SK-N-SH (cell line): ENCODE results near the gene GLB1L3. TPM values are rescaled to one million over a fixed set of nuclear protein-coding genes. Genes with fewer than 3 reads are reported as not detected.
"Not testable (repeated sequence)": the region's sequence is repeated elsewhere in the genome, so short reads cannot be mapped to it uniquely, and the experiment has no call there.

Experiments
- CTCF ChIA-PET: fragments of 300-600, 350-600 bp; formaldehyde crosslinking; extraction: SDS; loops from one replicate; lab custom pipeline; 2021; lab: Yijun Ruan, JAX
- POLR2A ChIA-PET: fragments of 350-600 bp; sonication (Branson Sonifier 250); formaldehyde crosslinking; extraction: SDS; loops from one replicate; lab custom pipeline; 2020; ENCODE audit warnings: antibody characterized with exemption, inconsistent platforms; lab: Yijun Ruan, JAX
- DNase-seq: peaks from one replicate; pipeline ENCODE4 v3.0.0; 2012
- H2AFZ ChIP-seq: fragments of 200-600 bp; sonication (generic); 2 replicates; pipeline ENCODE4 v1.8.1; 2016; ENCODE audit warnings: antibody characterized with exemption, mild to moderate bottlenecking, low read depth
- H3F3A ChIP-seq: fragments of 200-600 bp; sonication (generic); replicated peaks from 2 replicates; pipeline ENCODE3; 2016; ENCODE audit warnings: antibody characterized with exemption, mild to moderate bottlenecking; ENCODE audit not compliant: insufficient read depth
- H3K27ac ChIP-seq, 2 experiments: fragments of 200-500 bp in 1 of 2; fragments of 200-600 bp in 1 of 2; sonication (Bioruptor generic) in 1 of 2; sonication (generic), shearing (Covaris generic) in 1 of 2; 2 replicates each; pipeline versions ENCODE4 v1.5.1 to v1.6.1; 2014 to 2016; ENCODE audit warnings: low read depth in 2 of 2, inconsistent platforms in 1 of 2, low read length in 1 of 2, mild to moderate bottlenecking in 1 of 2, mixed read lengths in 1 of 2
- H3K27me3 ChIP-seq: fragments of 200-600 bp; sonication (generic), shearing (Covaris generic); 2 replicates; pipeline ENCODE4 v1.6.1; 2016; ENCODE audit warnings: mixed run types; ENCODE audit not compliant: insufficient read depth
- H3K36me3 ChIP-seq, 2 experiments: fragments of 200-500 bp in 1 of 2; fragments of 200-600 bp in 1 of 2; sonication (Bioruptor generic) in 1 of 2; sonication (generic) in 1 of 2; replicated peaks in 1 of 2; 2 replicates each; pipeline versions ENCODE3 to v1.5.1; 2014 to 2016; ENCODE audit warnings: low read length in 1 of 2, mild to moderate bottlenecking in 1 of 2; ENCODE audit not compliant: insufficient read depth in 2 of 2, control insufficient read depth in 1 of 2
- H3K4me1 ChIP-seq, 2 experiments: fragments of 200-500 bp in 1 of 2; fragments of 200-600 bp in 1 of 2; sonication (Bioruptor generic) in 1 of 2; sonication (generic), shearing (Covaris generic) in 1 of 2; 2 replicates each; pipeline versions ENCODE4 v1.5.1 to v1.6.1; 2014 to 2016; ENCODE audit warnings: low read depth in 1 of 2, low read length in 1 of 2, mixed run types in 1 of 2; ENCODE audit not compliant: insufficient read depth in 2 of 2, control insufficient read depth in 1 of 2
- H3K4me2 ChIP-seq: fragments of 200-600 bp; sonication (generic), shearing (Covaris generic); 2 replicates; pipeline ENCODE4 v1.6.1; 2017; ENCODE audit warnings: mixed run types
- H3K4me3 ChIP-seq, 2 experiments: fragments of 200-500 bp in 1 of 2; fragments of 200-600 bp in 1 of 2; sonication (Bioruptor generic) in 1 of 2; sonication (generic), shearing (Covaris generic) in 1 of 2; 2 replicates each; pipeline versions ENCODE4 v1.5.1 to v1.8.1; 2014 to 2016; ENCODE audit warnings: low read depth in 2 of 2, inconsistent platforms in 1 of 2, low read length in 1 of 2, mild to moderate bottlenecking in 1 of 2, mixed read lengths in 1 of 2, moderate library complexity in 1 of 2
- H3K79me2 ChIP-seq: fragments of 200-600 bp; sonication (generic); 2 replicates; pipeline ENCODE4 v1.8.1; 2017; ENCODE audit warnings: mild to moderate bottlenecking; ENCODE audit not compliant: insufficient read depth
- H3K9ac ChIP-seq: fragments of 200-600 bp; sonication (generic); 2 replicates; pipeline ENCODE4 v1.6.1; 2017; ENCODE audit warnings: mixed run types
- H3K9me2 ChIP-seq: fragments of 200-600 bp; sonication (generic); 2 replicates; pipeline ENCODE4 v1.6.1; 2017; ENCODE audit warnings: mixed run types
- H3K9me3 ChIP-seq: fragments of 200-600 bp; sonication (generic); 2 replicates; pipeline ENCODE4 v1.6.1; 2017; ENCODE audit warnings: mixed run types, mild to moderate bottlenecking, moderate library complexity
- H4K20me1 ChIP-seq: fragments of 200-600 bp; sonication (generic); 2 replicates; pipeline ENCODE4 v1.6.1; 2017; ENCODE audit warnings: mild to moderate bottlenecking, mixed run types; ENCODE audit not compliant: insufficient read depth
- CHD2 ChIP-seq: fragments of 150-350 bp; IDR thresholded peaks from 2 replicates; pipeline ENCODE4 v1.6.1; 2018; ENCODE audit warnings: low read length; ENCODE audit not compliant: partially characterized antibody
- EZH2phosphoT487 ChIP-seq: fragments of 200-600 bp; sonication (generic); IDR thresholded peaks from 2 replicates; pipeline ENCODE4 v1.6.1; 2017; ENCODE audit warnings: low read depth, mixed run types, mild to moderate bottlenecking, antibody characterized with exemption, moderate library complexity, borderline replicate concordance
- GATA2 ChIP-seq: sonication (generic); formaldehyde crosslinking; IDR thresholded peaks from 2 replicates; pipeline ENCODE4 v1.5.0; 2020; ENCODE audit warnings: mild to moderate bottlenecking, missing genetic modification reagents
- RAD21 ChIP-seq: IDR thresholded peaks from 2 replicates; pipeline ENCODE4 v1.6.1; 2012; ENCODE audit warnings: mild to moderate bottlenecking, low read length
- RCOR1 ChIP-seq: fragments of 150-350 bp; IDR thresholded peaks from 2 replicates; pipeline ENCODE4 v1.6.1; 2017; ENCODE audit warnings: antibody characterized with exemption, low read length
- RFX5 ChIP-seq: IDR thresholded peaks from 2 replicates; pipeline ENCODE4 v1.6.1; 2012; ENCODE audit warnings: mild to moderate bottlenecking, improper control_type of control experiment, low read length
- RXRA ChIP-seq: IDR thresholded peaks from 2 replicates; pipeline ENCODE4 v1.4.0; 2012; ENCODE audit warnings: low read depth, mild to moderate bottlenecking, borderline replicate concordance
- SMC3 ChIP-seq: IDR thresholded peaks from 2 replicates; pipeline ENCODE4 v1.6.1; 2012; ENCODE audit warnings: low read depth, low read length, improper control_type of control experiment
- YY1 ChIP-seq: IDR thresholded peaks from 2 replicates; pipeline ENCODE4 v1.4.0; 2012; ENCODE audit warnings: low read depth, mild to moderate bottlenecking
- WGBS: methylation state at CpG from one replicate; pipeline ENCODE4 v1.1.6; 2017; ENCODE audit warnings: low lambda C conversion rate; 5-methylcytosine and 5-hydroxymethylcytosine counted together
- polyA plus RNA-seq, 3 experiments: library from polyadenylated mRNA; depleted of rRNA; stranded (reverse); fragments of >200 nt; gene quantifications; 2 replicates each; pipeline ENCODE4 v1.2.3, GENCODE V29; 2012
- TF ChIP-seq, protein P1 (sequence below): IDR thresholded peaks from 2 replicates; pipeline ENCODE4 v1.4.0; 2012; ENCODE audit warnings: low read depth, borderline replicate concordance
- TF ChIP-seq, protein P2 (sequence below): fragments of 150-350 bp; IDR thresholded peaks from 2 replicates; pipeline ENCODE4 v1.6.1; 2016; ENCODE audit warnings: mild to moderate bottlenecking, low read depth, low read length
- TF ChIP-seq, protein P3 (sequence below): IDR thresholded peaks from 2 replicates; pipeline ENCODE4 v1.6.1; 2012; ENCODE audit warnings: mild to moderate bottlenecking, low read depth, low read length, moderate library complexity
- TF ChIP-seq, protein P4 (sequence below): fragments of 150-350 bp; IDR thresholded peaks from 2 replicates; pipeline ENCODE4 v1.6.1; 2017; ENCODE audit warnings: antibody characterized with exemption, low read length, low read depth, borderline replicate concordance

The GLB1L3 gene
- polyA plus RNA-seq, 1 of the 3 experiments (the other 2 are of a cell fraction): not detected

DNA sequence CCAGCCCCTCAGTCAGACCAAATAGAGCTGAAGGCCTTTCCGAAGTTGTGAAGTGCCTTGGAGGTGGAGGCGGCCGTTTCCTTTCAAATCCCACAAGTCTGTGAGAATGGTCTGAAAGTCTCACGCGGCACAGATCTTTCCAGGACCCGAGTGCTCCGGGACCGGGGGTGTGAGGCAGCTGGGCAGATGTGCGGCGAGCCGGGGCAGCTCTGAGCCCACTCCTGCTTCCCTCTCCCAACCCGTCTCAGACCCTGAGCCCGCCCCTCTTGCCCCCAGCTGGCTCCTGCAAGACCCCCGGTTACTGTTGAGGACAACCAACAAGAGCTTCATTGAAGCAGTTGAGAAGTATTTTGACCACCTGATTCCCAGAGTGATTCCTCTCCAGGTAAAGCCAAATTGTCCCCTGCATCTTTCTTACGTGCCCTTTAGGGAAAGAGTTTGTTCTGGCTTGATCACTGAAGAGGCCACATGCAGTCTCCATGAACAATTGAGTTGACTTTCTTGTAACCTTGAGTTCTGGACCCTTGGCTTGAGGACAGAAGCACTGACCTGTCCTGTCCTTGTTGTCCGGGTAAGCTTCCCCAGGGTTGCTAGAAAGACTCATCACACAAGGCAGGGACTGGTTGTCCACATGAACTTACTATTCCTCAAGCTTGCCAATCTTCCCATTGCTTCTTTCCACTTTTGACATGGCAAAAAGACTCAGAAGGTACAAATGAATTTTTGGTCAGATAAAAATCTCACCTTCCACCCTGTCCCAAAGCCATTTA is 7.5 kb downstream of the GLB1L3 start:
- Histone ChIP-seq H3K4me1 (no peaks in the 10 kb centered on the region), H2AFZ (no peak overlapping the region), H3K27me3 (no peaks in the 10 kb centered on the region), H3K79me2 (no peaks in the 10 kb centered on the region), H3K9me2 (no peaks in the 10 kb centered on the region), H3K9me3 (no peaks in the 10 kb centered on the region), H3F3A (no peaks in the 10 kb centered on the region), H3K4me2 (no peak overlapping the region), H3K9ac (no peak overlapping the region), H3K4me3 (no peak overlapping the region), H3K27ac (no peak overlapping the region), H4K20me1 (no peaks in the 10 kb centered on the region), H3K36me3 (no peaks in the 10 kb centered on the region)
- WGBS: 63% methylated on average over 11 of the region's 16 CpGs
- no peak for DNase-seq
- no peak for TF ChIP-seq EZH2phosphoT487
- ChIA-PET CTCF (interaction anchor here (1.9 kb wide), 1 partner anchor 10 kb away, joined by 5 read pairs; no protein-coding TSS in a partner anchor), POLR2A (no interaction called here)

DNA sequence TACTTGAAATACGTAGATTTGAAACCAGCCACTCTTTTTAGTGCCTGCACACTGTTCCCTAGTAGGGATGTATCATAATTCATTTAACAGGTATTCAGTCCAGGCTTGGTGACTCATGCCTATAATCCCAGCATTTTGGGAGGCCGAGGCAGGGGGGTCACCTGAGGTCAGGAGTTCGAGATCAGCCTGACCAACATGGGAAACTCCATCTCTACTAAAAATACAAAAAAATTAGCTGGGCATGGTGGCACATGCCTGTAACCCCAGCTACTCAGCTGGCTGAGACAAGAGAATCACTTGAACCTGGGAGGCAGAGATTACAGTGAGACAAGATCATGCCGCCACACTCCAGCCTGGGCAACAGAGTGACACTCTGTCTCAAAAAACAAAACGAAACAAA is 8.2 kb downstream of the GLB1L3 start:
- POLR2A ChIA-PET, H3K36me3 ChIP-seq, H3K4me1 ChIP-seq, CTCF ChIA-PET, H3K9ac ChIP-seq, H3K4me2 ChIP-seq, H3K27ac ChIP-seq, H3K27me3 ChIP-seq, H3K9me2 ChIP-seq, H4K20me1 ChIP-seq, H3F3A ChIP-seq, H2AFZ ChIP-seq, DNase-seq, H3K79me2 ChIP-seq, H3K4me3 ChIP-seq, H3K9me3 ChIP-seq: not testable (repeated sequence)
- WGBS: 50% methylated on average over 5 of the region's 5 CpGs

DNA sequence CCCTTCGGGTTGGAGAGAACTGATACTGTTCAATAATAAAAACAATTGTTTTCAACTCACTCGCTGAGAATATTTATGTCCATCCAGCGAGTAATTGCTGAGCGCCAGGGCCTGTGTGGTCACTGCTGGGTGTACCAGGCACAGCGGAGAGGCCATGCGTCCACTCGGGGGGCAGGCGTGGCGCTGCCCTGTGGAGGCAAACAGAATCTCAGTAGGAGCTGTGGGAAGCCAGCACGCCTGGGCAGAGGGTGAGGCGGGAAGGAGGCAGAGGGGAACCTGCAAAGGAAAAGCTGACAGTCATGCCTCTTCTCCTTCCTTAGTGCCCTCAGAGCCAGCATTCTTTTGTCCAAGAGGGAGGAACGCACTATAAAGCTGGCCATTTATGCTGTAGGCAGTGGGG is 11.4 kb downstream of the GLB1L3 start:
- H3K27ac ChIP-seq: no peak overlapping the region
- H3K9me2 ChIP-seq: no peaks in the 10 kb centered on the region
- ChIA-PET CTCF (interaction anchor here (0.6 to 3.5 kb wide), 4 partner anchors 8 to 25 kb away, joined by 3 to 16 read pairs (median 4); partner anchors contain the start of gene GLB1L3), POLR2A (no interaction called here)
- no peak for DNase-seq
- H3F3A ChIP-seq: no peaks in the 10 kb centered on the region
- H3K9ac ChIP-seq: no peak overlapping the region
- H3K4me2 ChIP-seq: no peak overlapping the region
- H3K79me2 ChIP-seq: no peaks in the 10 kb centered on the region
- H3K9me3 ChIP-seq: no peaks in the 10 kb centered on the region
- no peak overlapping the region for H3K4me3 ChIP-seq
- no peaks in the 10 kb centered on the region for H3K4me1 ChIP-seq
- H4K20me1 ChIP-seq: no peaks in the 10 kb centered on the region
- no peaks in the 10 kb centered on the region for H3K27me3 ChIP-seq
- no peak overlapping the region for H2AFZ ChIP-seq
- 70% methylated on average over 11 of the region's 12 CpGs for WGBS
- H3K36me3 ChIP-seq: no peaks in the 10 kb centered on the region
- TF ChIP-seq, protein P1, sequence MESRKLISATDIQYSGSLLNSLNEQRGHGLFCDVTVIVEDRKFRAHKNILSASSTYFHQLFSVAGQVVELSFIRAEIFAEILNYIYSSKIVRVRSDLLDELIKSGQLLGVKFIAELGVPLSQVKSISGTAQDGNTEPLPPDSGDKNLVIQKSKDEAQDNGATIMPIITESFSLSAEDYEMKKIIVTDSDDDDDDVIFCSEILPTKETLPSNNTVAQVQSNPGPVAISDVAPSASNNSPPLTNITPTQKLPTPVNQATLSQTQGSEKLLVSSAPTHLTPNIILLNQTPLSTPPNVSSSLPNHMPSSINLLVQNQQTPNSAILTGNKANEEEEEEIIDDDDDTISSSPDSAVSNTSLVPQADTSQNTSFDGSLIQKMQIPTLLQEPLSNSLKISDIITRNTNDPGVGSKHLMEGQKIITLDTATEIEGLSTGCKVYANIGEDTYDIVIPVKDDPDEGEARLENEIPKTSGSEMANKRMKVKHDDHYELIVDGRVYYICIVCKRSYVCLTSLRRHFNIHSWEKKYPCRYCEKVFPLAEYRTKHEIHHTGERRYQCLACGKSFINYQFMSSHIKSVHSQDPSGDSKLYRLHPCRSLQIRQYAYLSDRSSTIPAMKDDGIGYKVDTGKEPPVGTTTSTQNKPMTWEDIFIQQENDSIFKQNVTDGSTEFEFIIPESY: no peak
- no peak for TF ChIP-seq RAD21
- no peak for TF ChIP-seq GATA2 (CRISPR knock-in tag)
- no peak for TF ChIP-seq SMC3
- TF ChIP-seq, protein P2, sequence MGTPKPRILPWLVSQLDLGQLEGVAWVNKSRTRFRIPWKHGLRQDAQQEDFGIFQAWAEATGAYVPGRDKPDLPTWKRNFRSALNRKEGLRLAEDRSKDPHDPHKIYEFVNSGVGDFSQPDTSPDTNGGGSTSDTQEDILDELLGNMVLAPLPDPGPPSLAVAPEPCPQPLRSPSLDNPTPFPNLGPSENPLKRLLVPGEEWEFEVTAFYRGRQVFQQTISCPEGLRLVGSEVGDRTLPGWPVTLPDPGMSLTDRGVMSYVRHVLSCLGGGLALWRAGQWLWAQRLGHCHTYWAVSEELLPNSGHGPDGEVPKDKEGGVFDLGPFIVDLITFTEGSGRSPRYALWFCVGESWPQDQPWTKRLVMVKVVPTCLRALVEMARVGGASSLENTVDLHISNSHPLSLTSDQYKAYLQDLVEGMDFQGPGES: no peak
- TF ChIP-seq, protein P3, sequence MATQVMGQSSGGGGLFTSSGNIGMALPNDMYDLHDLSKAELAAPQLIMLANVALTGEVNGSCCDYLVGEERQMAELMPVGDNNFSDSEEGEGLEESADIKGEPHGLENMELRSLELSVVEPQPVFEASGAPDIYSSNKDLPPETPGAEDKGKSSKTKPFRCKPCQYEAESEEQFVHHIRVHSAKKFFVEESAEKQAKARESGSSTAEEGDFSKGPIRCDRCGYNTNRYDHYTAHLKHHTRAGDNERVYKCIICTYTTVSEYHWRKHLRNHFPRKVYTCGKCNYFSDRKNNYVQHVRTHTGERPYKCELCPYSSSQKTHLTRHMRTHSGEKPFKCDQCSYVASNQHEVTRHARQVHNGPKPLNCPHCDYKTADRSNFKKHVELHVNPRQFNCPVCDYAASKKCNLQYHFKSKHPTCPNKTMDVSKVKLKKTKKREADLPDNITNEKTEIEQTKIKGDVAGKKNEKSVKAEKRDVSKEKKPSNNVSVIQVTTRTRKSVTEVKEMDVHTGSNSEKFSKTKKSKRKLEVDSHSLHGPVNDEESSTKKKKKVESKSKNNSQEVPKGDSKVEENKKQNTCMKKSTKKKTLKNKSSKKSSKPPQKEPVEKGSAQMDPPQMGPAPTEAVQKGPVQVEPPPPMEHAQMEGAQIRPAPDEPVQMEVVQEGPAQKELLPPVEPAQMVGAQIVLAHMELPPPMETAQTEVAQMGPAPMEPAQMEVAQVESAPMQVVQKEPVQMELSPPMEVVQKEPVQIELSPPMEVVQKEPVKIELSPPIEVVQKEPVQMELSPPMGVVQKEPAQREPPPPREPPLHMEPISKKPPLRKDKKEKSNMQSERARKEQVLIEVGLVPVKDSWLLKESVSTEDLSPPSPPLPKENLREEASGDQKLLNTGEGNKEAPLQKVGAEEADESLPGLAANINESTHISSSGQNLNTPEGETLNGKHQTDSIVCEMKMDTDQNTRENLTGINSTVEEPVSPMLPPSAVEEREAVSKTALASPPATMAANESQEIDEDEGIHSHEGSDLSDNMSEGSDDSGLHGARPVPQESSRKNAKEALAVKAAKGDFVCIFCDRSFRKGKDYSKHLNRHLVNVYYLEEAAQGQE: no peak
- TF ChIP-seq RCOR1: no peak
- TF ChIP-seq RFX5: no peak
- no peak for TF ChIP-seq YY1
- no peak for TF ChIP-seq RXRA
- no peak for TF ChIP-seq CHD2
- TF ChIP-seq, protein P4, sequence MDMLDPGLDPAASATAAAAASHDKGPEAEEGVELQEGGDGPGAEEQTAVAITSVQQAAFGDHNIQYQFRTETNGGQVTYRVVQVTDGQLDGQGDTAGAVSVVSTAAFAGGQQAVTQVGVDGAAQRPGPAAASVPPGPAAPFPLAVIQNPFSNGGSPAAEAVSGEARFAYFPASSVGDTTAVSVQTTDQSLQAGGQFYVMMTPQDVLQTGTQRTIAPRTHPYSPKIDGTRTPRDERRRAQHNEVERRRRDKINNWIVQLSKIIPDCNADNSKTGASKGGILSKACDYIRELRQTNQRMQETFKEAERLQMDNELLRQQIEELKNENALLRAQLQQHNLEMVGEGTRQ: no peak
